COLO668 (cell line): Measurements from ENCODE around the gene SCFD1.
"Not testable (repeated sequence)": the region's sequence is repeated elsewhere in the genome, so short reads cannot be mapped to it uniquely, and the experiment has no call there.

Experiments used
- DNase-seq: peaks from one replicate; lab custom pipeline; 2025; ENCODE audit not compliant: unreplicated experiment; lab: John Stamatoyannopoulos, UW

SCFD1 gene

DNA sequence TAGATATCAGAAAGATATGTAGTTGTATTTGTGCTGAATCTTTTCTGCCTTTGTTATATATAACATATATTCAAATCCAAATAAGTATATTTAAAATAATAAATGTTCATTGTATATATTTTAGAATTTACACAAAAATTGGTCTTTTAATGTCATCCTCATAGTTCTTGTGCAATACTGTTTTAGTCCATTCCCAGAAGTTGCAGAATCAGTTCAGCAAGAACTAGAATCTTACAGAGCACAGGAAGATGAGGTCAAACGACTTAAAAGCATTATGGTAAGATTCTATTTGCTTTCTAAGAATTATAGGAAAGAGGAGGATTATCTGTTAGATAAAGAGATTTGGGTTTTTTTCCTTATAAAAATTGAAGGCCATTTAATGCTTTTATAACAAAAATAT is 51.0 kb downstream of the SCFD1 start:
- DNase-seq = no peak

DNA sequence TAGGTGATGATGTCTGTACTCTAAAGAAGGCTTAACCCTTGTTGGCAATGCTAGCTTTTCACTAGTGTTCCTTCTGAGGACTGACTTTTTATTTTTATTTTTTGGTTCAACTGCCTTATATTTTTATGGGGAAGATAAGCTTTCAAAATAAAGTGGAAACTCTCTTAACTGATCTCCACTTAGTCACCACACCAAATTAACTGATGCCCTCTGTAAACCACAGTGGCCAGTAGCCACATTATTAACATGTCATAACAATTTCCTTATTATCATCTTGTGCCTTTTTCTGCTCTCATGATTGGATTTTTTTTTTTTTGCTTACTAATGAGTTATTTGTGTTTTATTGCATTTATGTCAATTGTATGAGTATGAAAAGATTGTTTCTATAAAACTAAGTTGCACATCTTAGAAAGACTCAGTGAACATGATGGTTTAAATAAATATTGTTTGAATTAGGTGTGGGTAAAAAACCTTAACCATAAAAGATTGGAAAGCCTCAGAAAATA is 56.9 kb downstream of the SCFD1 start:
- DNase-seq = no peak

DNA sequence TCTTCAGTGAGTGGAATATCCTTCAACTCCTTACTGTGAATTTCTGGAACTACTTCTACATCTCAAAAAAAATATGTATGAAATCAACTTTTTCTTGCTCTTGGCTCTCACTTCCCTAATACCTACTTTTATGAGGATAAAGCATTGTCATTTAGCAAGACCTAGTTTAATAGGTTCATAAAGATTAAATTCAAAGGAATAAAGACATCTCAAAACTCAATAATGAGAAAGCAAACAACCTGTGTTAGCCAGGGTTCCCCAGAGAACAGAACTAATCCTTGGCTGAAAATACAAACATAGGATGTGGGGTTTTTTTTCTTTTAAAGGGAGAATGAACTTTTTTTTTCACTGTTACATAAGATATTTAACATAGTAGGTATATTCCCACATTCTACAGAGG is 57.9 kb downstream of the SCFD1 start:
- no peak for DNase-seq

DNA sequence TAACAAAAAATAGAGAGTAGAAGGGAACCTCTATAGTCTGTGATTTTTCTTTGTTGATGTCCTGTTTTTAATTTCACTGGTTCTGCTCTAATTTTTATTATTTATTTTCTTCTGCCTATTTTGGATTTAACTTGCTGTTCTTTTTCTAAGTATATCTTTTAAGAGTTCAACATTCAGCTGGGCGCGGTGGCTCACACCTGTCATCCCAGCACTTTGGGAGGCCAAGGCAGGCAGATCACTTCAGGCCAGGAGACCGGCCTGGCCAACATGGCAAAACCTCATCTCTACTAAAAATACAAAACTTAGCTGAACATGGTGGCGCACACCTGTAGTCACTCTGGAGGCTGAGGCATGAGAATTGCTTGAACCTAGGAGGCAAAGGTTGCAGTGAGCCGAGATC is 58.7 kb downstream of the SCFD1 start:
- not testable (repeated sequence) for DNase-seq

DNA sequence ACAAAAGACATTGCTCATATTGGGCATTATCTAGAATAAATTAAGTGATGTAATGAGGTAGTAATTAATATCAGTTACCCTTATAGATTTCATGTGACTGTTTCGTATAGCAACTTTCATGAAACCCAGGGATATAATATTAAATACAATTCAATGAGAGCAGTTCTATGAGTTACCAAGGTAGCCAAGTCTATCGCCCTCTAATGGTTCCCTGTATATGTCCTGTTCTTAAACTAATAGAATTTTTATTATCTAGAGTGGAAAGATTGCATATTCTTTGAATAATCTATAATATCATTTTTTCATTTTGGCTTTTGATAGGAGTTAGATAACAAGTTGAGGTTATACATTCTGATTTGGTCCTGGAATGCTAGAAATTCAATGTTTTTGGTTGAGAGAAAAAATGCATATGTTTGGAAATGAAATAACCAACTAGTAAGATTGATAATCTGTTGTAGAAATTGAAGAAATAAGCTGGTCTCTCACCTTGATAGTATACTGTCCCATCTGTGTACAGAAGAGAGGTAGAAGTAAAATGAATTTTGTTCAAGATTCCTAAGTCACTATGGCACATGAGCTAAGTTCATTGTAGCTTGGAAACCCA is 59.7 kb downstream of the SCFD1 start:
- no peak for DNase-seq

DNA sequence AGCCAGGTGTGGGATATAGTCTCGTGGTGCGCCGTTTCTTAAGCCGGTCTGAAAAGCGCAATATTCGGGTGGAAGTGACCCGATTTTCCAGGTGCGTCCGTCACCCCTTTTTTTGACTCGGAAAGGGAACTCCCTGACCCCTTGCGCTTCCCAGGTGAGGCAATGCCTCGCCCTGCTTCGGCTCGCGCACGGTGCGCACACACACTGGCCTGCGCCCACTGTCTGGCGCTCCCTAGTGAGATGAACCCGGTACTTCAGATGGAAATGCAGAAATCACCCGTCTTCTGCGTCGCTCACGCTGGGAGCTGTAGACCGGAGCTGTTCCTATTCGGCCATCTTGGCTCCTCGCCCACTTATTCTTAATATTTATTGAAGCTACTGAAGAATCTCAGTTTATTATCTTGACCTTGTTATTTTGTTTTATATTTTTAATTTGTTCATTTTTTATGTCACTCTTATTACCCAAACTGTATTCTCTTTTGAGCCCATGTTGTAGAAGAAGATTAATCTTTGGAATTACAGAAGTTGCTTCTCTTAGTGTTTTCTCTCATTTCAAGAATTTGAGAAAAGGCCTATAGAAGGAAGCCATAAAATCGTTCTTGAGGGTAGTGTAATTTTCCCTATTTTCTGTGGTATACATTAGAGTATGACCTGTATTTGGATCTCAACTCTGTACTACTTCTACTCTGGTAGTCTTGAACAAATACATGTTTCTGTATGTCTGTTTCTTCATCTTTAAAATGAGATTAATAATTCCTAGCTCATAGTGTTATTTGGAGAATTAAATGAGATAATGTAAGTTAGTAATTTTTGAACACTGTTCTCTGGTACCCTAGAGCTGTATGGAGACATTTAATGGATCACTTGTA is 68.6 kb downstream of the SCFD1 start:
- peak; percentile 21 for DNase-seq

DNA sequence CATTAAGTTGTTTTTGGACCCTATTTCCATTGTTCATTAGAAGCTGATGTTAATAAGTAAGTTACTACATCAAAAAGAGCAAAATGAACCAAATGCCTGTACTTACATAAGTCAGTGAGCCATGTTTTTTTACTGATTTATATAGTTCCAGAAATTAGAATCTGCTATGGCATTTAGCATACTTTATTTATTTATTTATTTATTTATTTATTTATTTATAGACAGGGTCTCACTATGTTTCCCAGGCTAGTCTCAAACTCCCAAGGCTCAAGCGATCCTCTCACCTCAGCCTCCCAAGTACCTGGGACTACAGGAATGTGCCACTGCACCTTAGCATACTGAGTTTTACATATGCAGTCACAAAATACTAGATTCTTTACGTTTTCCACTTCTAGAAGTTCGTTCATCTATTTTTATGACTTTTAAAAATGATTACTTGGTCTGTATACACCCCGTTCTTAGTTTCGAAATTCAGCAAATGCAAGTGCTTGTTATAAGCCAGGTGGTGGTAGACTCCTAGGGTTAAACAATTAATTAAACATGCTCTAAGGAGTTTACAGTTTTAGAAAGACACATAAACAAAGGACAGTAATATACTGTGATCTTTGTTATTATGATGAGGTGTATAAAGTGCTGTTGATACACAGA is 69.8 kb downstream of the SCFD1 start:
- no peak for DNase-seq

DNA sequence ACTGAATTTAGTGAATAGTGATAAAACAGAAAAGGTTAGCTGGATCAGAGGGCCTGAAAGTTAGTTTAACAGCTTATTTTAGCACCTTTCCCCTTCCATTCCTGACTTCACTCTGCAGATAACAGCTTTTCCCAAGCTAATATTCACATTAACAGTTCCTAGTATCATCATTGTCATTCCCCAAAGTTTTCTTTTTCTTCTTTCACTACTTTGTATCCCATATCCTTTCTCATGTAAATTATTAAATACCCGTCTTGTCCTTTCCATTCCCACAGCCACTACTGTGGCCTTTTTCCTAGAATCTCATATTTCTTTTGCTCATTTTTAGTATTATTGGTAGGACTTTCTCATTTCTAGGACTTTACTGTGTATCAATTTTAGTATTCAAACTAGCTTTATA is 70.5 kb downstream of the SCFD1 start:
- no peak for DNase-seq

DNA sequence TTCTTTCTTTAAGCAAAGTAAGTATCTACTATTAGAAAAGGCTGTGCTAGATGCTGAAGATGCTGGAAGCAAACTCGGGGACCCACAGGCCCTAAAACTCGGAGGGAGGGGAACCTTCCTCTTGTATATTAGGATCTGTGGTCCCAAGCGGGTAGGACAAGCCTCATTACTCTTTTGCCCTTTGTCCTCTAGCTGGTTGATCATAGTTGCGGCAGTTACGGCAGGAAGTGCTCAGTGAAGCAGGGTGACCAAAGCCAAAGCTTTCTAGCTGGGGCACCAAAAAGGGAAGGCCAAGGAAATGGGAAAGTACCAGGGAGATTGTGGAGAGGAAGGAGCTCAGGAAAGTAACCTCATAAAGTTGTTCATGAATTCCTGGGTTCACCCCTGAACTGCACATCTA is 76.3 kb downstream of the SCFD1 start:
- DNase-seq = no peak

DNA sequence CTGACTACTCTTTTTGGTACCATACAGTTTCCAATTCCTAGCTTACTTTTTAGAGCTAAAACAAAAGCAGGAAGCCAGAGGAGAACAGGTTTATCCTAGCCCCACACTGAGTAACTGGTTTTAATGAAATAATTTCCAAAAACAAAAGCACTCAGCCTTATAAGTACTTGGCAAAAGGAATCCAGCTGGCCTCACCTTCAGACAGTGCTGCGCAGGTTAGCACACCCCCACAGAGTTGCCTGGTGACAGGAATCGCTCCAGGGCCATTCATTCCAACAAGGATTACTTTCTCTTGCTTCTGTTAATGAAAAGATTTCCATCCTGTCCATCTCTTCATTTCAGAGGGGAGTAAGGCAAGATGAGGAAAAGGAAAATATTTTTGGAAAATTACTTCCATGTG is 84.6 kb downstream of the SCFD1 start:
- DNase-seq = no peak

DNA sequence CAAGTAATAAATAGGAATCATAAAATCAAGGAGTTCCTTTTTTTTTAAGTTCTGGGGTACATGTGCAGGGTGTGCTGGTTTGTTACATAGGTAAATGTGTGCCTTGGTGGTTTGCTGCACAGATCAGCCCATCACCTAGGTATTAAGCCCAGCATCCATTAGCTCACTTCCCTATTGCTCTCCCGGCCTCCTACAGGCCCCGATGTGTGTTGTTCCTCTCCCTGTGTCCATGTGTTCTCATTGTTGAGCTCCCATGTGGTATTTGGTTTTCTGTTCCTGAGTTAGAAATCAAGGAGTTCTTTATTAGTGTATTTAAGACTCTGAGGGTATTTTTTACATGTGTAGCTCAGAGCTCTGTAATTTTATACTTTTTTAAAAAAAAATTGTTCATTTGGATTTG is 86.0 kb downstream of the SCFD1 start:
- DNase-seq = no peak

DNA sequence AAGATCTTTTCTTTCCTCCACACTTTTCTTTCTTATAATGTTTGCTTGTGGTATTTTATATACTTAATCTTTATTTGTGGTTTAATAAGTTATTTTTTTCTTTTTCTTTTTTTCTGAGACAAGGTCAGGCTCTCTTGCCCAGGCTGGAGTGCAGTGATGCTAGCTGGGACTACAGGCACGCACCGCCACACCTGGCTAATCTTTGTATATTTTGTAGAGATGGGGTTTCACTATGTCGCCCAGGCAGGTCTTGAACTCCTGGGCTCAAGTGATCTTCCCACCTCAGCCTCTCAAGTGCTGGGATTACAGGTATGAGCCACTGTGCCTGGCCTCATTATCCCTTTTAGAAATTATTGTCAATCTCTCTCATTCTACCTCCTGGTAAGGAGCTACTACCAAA is 87.1 kb downstream of the SCFD1 start:
- DNase-seq = no peak

DNA sequence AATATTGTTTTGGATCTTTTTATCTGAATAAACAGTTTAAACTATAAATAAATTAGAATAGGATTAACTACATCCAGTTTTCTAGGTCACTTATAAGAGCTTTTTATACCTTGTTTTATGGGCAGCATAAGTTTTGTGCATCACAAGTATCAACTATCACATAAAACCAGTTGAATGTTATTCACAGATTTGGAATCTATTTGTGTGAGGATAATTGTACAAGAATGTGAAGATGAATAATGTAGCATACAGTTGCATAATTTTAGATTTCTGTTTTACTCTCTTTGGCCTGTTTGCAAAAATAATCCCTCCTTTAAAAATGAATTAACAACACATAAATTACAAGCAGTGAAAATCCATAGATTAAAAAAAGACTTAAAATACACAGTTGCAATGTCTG is 88.8 kb downstream of the SCFD1 start:
- DNase-seq = no peak

DNA sequence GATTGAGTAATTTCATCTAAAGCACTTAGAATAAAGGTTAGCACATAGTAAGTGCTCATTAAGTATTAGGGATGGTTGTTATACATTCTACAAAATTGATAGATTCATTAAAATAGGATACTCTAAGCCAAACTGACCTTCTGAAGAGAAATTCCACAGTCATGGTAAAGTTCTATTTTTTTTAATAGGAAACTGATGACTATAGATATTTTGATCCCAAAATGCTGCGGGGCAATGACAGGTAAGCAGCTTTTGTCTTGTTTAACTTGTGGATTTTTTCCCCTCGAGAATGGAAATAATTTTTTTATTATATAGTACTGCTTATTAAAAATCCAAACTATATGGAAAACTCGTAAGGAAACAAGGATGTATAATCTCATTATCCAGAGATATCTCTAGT is 97.0 kb downstream of the SCFD1 start:
- no peak for DNase-seq

DNA sequence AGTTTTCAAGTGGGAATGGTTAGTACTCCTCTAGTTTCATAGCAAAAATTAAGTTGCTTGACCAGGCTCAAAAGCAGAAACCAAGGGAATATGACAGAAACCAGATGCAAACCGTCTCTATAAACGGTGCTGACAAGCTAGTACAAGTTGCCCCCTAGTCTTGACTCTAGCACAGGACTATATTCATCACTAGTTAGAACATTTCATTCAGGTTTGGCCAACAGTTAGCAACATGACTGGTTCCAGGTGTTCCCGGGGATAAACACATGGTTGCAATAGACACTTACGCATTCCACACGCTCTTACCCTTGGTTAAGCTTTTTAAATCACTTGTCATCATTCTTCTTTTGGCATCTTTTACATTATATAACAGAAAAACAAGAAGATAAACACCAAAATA is 103.6 kb downstream of the SCFD1 start:
- no peak for DNase-seq

DNA sequence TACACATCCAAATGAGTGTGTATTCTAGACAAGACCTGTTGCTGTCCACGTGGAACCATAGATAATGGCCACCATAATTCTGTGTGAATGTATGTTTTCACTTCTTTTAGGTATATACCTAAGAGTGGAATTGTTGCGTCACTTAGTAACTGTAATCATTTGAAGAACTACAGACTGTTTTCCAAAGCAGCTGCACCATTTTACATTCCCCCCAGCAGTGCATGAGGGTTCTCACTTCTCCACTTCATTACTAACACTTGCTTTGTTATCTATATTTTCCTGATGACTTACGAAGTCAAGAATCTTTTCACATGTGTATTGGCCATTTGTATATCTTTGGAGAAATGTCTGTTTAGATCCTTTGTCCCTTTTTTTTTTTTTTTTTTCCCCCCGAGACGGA is 106.4 kb downstream of the SCFD1 start:
- no peak for DNase-seq

DNA sequence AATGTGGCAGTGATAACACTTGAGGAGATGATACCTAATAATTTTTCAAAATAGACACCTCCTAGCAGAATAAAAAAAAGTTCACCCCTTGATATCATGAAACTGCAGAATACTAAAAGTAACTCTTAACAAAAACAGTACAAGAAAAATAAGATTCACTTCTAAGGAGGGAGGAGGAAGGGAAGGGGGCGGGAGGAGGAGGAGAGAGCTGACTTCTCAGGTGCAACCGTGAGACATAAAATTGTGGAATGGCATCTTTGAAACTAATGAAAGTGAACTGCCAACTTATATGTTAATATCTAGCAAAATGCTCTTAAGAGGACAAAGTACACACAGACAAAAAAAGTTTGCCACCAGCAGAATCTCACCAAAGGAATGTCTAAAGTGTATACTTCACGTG is 115.8 kb downstream of the SCFD1 start:
- no peak for DNase-seq

DNA sequence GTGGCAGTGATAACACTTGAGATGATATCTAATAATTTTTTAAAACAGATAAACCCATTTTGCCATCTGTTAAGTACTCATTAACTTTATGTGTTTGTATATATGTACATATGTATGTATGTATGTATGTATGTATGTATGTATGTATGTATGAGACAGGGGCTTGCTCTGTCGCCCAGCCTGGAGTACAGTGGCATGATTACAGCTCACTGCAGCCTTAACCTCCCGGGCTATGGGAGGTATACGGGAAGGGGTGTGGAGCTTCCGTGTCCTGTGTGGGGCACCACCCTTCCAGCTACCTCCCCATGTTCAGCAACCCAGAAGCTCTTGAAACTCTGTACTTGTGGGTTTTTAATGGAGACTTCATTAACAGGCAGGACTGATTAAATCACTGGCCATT is 116.9 kb downstream of the SCFD1 start:
- no peak for DNase-seq

DNA sequence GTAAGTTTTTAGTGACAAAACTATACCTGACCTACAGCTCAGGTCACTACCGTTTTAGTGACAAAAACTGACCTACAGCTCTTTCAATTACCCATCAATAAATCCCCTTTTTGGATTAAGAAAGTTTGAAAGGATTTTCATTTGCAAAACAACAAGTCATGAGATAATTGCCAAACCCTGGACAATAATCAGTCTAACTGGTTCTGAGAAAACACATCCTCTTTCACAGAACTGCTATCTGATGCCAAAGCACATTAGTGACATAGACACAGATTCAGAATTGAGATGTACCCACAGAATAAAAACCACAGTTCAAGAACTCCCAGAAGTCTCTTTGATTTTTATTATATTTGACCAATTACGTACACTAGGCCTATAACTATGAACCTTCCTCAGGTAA is 126.2 kb downstream of the SCFD1 start:
- DNase-seq = no peak

DNA sequence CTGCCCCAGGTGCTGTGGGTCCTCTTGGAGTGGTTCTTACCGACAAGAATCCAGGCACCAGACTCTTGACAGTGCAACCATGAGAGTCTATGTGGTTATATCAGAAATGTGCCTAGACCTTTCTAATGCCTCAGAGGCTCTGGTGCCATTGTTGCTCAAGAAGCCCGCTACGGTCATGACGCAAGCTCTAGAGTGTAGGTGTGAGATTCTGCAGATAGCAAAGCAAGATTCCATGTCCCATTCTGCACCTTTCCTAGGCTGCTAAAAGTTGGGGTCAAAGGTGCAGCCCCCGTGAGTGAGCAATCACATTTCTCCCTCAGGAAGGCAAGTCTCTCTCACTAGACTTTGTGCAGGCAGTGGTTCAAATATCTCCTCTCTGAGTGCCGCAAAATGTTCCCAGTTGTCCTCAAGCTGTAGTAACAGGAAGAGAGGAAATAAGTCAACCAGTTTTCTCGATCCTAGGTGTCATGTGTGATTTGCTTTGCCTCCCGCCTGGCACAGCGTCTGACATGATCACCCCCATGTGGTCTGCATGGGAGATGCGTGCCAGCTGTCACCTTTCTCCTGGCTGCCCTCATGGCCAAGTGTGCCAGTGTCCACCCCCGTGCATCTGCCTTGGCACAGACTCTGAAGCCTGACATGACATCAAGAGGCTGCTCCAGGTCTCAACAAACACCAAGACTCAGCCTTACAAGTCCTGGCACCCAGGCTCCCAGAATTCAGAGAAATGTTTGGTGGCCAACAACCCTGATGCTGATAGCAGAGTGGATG is 129.7 kb downstream of the SCFD1 start:
- no peak for DNase-seq

DNA sequence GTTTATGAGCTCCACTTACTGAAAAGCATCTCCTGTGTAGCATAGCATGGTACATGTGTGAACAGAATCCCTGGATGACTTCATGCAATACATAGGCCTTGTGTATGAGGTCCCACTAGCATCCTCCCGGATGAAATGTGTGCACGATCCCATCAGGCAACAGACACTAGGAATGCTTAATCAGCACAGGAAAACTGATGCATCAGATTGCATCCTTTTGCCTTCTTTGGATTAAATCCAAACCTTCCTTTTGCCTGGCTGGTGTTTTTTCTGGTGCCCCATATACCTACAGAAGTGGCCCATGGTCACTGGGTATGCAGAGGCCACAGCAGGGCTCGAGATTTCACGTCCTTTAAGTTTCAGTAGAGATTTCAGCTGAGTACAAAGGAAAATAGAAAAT is 131.3 kb downstream of the SCFD1 start:
- no peak for DNase-seq
